Fibroblast of mammary gland (primary cell): Measurements from ENCODE around the gene ADNP.

Experiments used
- DNase-seq: peaks from one replicate; pipeline ENCODE4 v3.0.0-alpha.2; 2010; ENCODE audit warnings: low read depth
- H3K4me3 ChIP-seq: 2 replicates; pipeline ENCODE4 v1.5.1; 2011; ENCODE audit warnings: low read depth, mild to moderate bottlenecking, low read length, moderate library complexity; ENCODE audit not compliant: control insufficient read depth
- TF ChIP-seq, protein P1 (sequence below): conservative IDR thresholded peaks from 2 replicates; pipeline ENCODE4 v1.5.1; 2011; ENCODE audit warnings: low read depth, low read length, inconsistent platforms; ENCODE audit not compliant: control insufficient read depth, insufficient read depth

Gene ADNP

DNA sequence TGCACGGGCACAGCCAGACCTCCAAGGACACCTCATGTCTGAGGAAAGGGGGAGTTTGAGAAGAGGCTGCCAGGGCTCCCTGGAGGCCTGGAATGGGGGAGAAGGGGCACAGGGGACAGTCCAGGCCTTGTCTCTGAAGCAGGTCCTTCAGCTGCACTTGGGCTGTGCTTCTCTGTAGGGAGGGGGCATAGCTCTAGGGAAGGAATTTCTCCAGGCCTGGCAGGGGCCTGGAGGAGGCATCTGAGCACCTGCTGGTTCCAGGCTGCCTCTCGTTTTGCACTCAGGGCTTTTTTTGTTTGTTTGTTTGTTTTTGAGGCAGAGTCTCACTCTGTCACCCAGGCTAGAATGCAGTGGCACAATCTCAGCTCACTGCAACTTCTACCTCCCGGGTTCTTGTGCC is 68.7 kb downstream of the ADNP start:
- TF ChIP-seq, protein P1, sequence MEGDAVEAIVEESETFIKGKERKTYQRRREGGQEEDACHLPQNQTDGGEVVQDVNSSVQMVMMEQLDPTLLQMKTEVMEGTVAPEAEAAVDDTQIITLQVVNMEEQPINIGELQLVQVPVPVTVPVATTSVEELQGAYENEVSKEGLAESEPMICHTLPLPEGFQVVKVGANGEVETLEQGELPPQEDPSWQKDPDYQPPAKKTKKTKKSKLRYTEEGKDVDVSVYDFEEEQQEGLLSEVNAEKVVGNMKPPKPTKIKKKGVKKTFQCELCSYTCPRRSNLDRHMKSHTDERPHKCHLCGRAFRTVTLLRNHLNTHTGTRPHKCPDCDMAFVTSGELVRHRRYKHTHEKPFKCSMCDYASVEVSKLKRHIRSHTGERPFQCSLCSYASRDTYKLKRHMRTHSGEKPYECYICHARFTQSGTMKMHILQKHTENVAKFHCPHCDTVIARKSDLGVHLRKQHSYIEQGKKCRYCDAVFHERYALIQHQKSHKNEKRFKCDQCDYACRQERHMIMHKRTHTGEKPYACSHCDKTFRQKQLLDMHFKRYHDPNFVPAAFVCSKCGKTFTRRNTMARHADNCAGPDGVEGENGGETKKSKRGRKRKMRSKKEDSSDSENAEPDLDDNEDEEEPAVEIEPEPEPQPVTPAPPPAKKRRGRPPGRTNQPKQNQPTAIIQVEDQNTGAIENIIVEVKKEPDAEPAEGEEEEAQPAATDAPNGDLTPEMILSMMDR = no peak
- no peak overlapping the region for H3K4me3 ChIP-seq
- DNase-seq = no peak

DNA sequence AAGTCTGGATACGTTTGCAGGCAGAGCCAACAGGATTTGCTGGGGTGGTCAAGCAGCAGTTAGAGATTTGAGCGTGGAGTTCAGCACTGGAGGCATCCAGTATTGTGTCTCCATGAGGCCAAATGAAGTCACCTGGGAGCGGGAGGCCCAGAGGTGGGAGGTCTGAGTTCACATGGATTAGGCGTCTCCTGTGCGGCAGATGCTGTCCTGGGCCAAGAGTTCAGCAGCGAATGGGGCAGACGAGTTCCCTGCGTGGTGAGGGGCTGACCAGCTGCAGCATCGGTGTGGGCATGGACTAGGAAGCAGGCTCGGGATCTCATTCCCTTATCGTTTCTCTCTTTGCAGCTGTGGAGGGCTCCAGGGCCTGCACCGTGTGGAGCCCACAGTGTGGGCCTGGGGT is 70.2 kb downstream of the ADNP start:
- TF ChIP-seq, protein P1 = no peak
- no peak for DNase-seq
- no peak overlapping the region for H3K4me3 ChIP-seq

DNA sequence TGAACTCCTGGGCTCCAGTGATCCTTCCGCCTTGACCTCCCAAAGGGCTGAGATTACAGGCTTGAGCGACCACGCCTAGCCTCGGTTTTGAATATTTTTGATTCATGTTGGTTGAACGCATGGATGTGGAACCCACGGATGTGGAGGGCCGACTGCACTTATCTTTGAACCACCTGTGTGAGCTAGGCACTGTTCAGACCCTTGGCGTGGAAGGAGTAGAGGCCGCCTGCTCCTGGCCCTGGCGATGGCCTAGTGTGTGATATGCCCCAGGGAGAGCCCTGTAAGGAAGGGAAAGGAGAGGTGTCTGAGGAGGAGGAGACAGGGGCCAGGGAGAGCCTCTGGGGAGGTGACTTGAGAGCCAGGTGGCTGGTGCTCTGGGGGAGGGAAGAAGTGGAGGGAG is 72.1 kb downstream of the ADNP start:
- TF ChIP-seq, protein P1 = no peak
- DNase-seq = no peak
- no peak overlapping the region for H3K4me3 ChIP-seq

GRCh38 chr20:50858525-50858924 is 72.7 kb downstream of the ADNP start:
- TF ChIP-seq, protein P1 = no peak
- DNase-seq = no peak
- no peak overlapping the region for H3K4me3 ChIP-seq

GRCh38 chr20:50857348-50857747 is 73.9 kb downstream of the ADNP start:
- H3K4me3 ChIP-seq = no peak overlapping the region
- TF ChIP-seq, protein P1 = no peak
- no peak for DNase-seq

- H3K4me3 ChIP-seq = no peak overlapping the region
- no peak for DNase-seq
- TF ChIP-seq, protein P1 = no peak
Observed at GRCh38 chr20:50856475-50857041, 74.7 kb downstream of the ADNP start.
